ENCODE results near the gene MAPK13. TPM values are rescaled to one million over a fixed set of nuclear protein-coding genes. Genes with fewer than 3 reads are reported as not detected.

MAPK13 gene
- total RNA-seq, 1 donor from 2014 or later: 71.7 TPM

DNA sequence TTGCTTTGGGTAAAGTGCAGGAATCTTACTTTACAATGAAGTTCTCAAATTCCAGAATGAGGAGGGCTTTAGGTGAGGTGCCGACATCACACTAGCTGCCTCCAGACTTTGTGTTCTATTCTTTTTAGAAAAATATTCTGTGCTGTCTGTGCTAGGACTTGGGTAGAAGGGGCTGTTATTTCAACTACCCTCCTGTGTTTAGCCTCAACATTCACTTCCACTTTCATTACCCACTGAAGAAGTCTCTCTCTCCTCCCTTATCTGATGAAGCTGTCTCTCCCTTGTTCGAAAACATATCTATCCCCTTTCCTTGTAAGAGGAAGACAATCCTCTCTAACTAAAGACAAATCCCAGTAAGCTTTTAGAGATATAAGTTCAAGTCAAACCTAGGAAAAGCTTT lies 41.3 kb downstream of the MAPK13 start:
- no peaks in the 10 kb centered on the region for H3K9me3 ChIP-seq
- no peaks in the 10 kb centered on the region for H3K4me1 ChIP-seq
- intact Hi-C loops (cut with DNase I): no loop called here
- no peaks in the 10 kb centered on the region for H3K36me3 ChIP-seq
- no peak for ATAC-seq
- no peak overlapping the region for H3K27ac ChIP-seq
- TF ChIP-seq, protein P1, sequence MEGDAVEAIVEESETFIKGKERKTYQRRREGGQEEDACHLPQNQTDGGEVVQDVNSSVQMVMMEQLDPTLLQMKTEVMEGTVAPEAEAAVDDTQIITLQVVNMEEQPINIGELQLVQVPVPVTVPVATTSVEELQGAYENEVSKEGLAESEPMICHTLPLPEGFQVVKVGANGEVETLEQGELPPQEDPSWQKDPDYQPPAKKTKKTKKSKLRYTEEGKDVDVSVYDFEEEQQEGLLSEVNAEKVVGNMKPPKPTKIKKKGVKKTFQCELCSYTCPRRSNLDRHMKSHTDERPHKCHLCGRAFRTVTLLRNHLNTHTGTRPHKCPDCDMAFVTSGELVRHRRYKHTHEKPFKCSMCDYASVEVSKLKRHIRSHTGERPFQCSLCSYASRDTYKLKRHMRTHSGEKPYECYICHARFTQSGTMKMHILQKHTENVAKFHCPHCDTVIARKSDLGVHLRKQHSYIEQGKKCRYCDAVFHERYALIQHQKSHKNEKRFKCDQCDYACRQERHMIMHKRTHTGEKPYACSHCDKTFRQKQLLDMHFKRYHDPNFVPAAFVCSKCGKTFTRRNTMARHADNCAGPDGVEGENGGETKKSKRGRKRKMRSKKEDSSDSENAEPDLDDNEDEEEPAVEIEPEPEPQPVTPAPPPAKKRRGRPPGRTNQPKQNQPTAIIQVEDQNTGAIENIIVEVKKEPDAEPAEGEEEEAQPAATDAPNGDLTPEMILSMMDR (IDR thresholded peaks at IDR 0.05): no peak
- H3K27me3 ChIP-seq (ENCODE audit: low read depth): no peaks in the 10 kb centered on the region
- no peak for DNase-seq
- no peak overlapping the region for H3K4me3 ChIP-seq

DNA sequence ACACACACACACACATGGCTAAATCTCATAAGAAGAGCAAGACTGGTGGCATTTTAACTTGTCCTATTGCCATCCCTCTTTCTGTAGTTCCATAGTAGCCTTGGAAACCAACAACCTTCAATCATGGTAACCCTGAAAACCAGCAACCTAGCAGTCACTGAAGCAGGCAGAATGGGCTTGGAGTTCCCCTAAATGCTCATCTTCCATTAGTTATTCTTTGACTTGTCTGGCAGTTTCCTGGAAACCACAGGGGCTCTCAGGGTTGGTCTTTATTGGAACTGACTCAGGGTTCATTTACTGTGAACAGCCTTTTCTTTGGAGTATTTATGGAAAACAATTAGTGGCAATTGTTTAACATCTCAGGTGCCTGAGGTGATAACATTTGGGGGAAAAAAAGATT lies 46.9 kb downstream of the MAPK13 start:
- peaks cover 11% of the 10 kb centered on the region for H3K9me3 ChIP-seq
- ATAC-seq (no peak), DNase-seq (no peak)
- H3K27me3 ChIP-seq (ENCODE audit: low read depth): no peaks in the 10 kb centered on the region
- H3K36me3 ChIP-seq: no peaks in the 10 kb centered on the region
- no peaks in the 10 kb centered on the region for H3K4me1 ChIP-seq
- TF ChIP-seq, protein P1 (IDR thresholded peaks at IDR 0.05): no peak
- no peak overlapping the region for H3K27ac ChIP-seq
- H3K4me3 ChIP-seq: no peak overlapping the region
- intact Hi-C loops (cut with DNase I): no loop called here

DNA sequence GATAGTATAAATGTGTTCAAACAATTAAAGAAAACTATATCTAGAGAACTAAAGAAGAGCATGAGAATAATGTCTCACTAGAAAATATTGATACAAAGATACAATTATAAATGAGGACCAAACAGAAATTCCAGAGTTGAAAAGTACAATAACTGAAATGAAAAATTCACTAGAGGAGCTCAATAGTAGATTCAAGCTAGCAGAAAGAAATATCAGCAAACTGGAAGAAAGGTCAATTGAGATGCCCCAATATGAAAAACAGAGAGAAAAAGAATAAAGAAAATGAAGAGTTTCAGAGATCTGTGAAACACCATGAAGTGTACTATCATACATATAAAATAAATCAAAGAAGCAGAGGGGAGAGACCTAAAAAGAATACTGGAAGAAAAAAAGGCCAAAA lies 48.2 kb downstream of the MAPK13 start:
- Histone ChIP-seq H3K9me3 (peaks cover 11% of the 10 kb centered on the region), H3K27me3 (ENCODE audit: low read depth) (no peaks in the 10 kb centered on the region), H3K4me1 (no peaks in the 10 kb centered on the region), H3K36me3 (no peaks in the 10 kb centered on the region), H3K4me3 (no peak overlapping the region), H3K27ac (no peak overlapping the region)
- TF ChIP-seq, protein P1 (IDR thresholded peaks at IDR 0.05): no peak
- DNase-seq (no peak), ATAC-seq (no peak)
- intact Hi-C loops (cut with DNase I): no loop called here

GRCh38 chr6:36180126-36180525 lies 49.8 kb downstream of the MAPK13 start:
- no peak for ATAC-seq
- H3K27ac ChIP-seq: no peak overlapping the region
- no peak overlapping the region for H3K4me3 ChIP-seq
- no peaks in the 10 kb centered on the region for H3K36me3 ChIP-seq
- H3K9me3 ChIP-seq: peaks cover 11% of the 10 kb centered on the region
- intact Hi-C loops (cut with DNase I): no loop called here
- no peak for DNase-seq
- no peaks in the 10 kb centered on the region for H3K27me3 ChIP-seq (ENCODE audit: low read depth)
- TF ChIP-seq, protein P1 (IDR thresholded peaks at IDR 0.05): no peak
- no peaks in the 10 kb centered on the region for H3K4me1 ChIP-seq

- DNase-seq: no peak
- intact Hi-C loops (cut with DNase I): no loop called here
- TF ChIP-seq, protein P1 (IDR thresholded peaks at IDR 0.05): no peak
Measured at GRCh38 chr6:36184311-36184710, 54.0 kb downstream of the MAPK13 start.

GRCh38 chr6:36186199-36186598 lies 55.9 kb downstream of the MAPK13 start:
- DNase-seq: no peak
- TF ChIP-seq, protein P1 (IDR thresholded peaks at IDR 0.05): no peak
- intact Hi-C loops (cut with DNase I): no loop called here
- Histone ChIP-seq H3K36me3 (no peaks in the 10 kb centered on the region), H3K9me3 (no peaks in the 10 kb centered on the region), H3K4me3 (no peak overlapping the region), H3K27me3 (ENCODE audit: low read depth) (no peaks in the 10 kb centered on the region), H3K27ac (no peak overlapping the region), H3K4me1 (no peaks in the 10 kb centered on the region)
- no peak for ATAC-seq

More at GRCh38 chr6:36184311-36184710, 54.0 kb downstream of the MAPK13 start:
- H3K36me3 ChIP-seq: no peaks in the 10 kb centered on the region
- no peak overlapping the region for H3K4me3 ChIP-seq
- H3K9me3 ChIP-seq: no peaks in the 10 kb centered on the region
- no peak for ATAC-seq
- no peak overlapping the region for H3K27ac ChIP-seq
- no peaks in the 10 kb centered on the region for H3K4me1 ChIP-seq
- no peaks in the 10 kb centered on the region for H3K27me3 ChIP-seq (ENCODE audit: low read depth)

Data from lower lobe of right lung (tissue), 2 donors.